ENCODE results near the gene GRIK4. TPM values are rescaled to one million over a fixed set of nuclear protein-coding genes. Genes with fewer than 3 reads are reported as not detected.

Gene GRIK4
- total and polyA plus RNA-seq, 9 of the 15 experiments (the other 6 are each of a cell fraction or from before 2014, with no cell fraction given), result not detected

DNA sequence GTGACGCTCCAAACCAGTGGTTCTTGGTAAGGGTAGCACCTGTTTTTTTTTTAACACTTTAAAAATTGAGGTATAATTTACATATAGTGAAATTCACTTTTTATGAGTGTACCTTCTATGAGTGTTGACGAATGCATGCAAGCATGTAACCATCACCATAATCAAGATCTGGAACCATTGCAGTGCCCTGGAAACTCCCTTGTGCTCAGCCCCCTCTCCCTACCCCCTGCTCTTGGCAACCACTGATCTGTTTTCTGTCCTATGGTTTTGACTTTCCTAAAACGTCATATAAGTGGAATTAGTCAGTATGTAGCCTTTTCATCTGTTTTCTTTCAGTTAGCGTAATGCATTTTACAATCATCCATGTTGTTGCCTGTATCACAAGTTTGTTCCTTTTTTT is 212.2 kb downstream of the GRIK4 start (continued):
- TF ChIP-seq, protein P1, sequence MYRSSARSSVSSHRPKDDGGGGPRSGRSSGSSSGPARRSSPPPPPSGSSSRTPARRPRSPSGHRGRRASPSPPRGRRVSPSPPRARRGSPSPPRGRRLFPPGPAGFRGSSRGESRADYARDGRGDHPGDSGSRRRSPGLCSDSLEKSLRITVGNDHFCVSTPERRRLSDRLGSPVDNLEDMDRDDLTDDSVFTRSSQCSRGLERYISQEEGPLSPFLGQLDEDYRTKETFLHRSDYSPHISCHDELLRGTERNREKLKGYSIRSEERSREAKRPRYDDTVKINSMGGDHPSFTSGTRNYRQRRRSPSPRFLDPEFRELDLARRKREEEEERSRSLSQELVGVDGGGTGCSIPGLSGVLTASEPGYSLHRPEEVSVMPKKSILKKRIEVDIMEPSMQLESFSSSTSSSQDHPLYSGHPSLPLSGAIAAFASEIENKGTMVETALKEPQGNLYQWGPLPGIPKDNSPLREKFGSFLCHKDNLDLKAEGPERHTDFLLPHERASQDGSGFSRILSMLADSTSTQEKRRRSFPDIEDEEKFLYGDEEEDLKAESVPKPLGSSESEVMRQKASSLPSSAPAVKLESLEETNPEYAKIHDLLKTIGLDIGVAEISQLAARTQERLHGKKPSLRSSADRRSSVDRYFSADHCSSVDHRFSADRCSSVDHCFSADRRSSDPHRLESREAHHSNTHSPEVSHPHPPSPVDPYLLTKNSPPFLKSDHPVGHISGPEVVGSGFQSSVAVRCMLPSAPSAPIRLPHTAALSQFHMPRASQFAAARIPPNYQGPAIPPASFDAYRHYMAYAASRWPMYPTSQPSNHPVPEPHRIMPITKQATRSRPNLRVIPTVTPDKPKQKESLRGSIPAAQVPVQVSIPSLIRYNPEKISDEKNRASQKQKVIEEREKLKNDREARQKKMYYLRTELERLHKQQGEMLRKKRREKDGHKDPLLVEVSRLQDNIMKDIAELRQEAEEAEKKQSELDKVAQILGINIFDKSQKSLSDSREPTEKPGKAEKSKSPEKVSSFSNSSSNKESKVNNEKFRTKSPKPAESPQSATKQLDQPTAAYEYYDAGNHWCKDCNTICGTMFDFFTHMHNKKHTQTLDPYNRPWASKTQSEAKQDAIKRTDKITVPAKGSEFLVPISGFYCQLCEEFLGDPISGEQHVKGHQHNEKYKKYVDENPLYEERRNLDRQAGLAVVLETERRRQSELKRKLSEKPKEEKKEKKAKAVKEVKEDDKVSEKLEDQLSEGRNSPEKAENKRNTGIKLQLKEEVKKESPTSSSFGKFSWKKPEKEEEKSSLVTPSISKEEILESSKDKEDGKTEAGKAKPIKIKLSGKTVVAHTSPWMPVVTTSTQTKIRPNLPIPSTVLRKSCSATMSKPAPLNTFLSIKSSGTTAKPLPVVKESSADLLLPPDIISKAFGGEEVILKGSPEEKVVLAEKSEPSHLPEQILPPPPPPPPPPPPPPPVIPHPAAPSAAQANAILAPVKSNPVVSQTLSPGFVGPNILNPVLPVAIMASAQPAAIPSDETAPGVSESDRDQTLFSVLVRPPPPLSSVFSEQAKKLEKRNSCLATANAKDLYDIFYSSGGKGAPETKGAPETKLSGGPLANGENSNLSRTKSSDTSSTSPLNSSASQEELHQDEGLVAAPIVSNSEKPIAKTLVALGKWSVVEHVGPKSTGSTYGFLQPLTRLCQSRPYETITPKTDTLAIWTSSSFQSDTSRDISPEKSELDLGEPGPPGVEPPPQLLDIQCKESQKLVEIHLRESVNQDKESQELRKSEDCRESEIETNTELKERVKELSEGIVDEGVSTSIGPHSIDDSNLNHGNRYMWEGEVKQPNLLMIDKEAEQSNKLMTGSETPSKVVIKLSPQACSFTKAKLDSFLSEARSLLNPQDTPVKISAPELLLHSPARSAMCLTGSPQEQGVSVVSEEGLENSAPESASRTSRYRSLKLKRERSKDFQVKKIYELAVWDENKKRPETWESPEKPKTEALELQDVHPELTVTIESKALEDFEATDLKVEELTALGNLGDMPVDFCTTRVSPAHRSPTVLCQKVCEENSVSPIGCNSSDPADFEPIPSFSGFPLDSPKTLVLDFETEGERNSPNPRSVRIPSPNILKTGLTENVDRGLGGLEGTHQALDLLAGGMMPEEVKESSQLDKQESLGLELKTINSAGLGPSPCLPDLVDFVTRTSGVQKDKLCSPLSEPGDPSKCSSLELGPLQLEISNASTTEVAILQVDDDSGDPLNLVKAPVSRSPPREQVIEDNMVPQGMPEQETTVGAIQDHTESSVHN (IDR thresholded peaks at IDR 0.05; ENCODE audit: borderline replicate concordance in 1 of 2, low read depth in 1 of 2), result no peak

- no TSS peak for BruUV-seq (replicated peaks)
- ChIA-PET POLR2A (no interaction called here), CTCF (ENCODE audit: low intra/inter-chr PET ratio) (no interaction called here)
- no peak for ATAC-seq
- Histone ChIP-seq H3K4me2 (ENCODE audit: insufficient read depth, low read length) (no peak overlapping the region), H2AFZ (ENCODE audit: low read depth, low read length) (no peak overlapping the region), H3K79me2 (ENCODE audit: control insufficient read depth, insufficient read depth, low read length) (no peaks in the 10 kb centered on the region), H3K9me3 (replicated peaks; ENCODE audit: control insufficient read depth, insufficient read depth, low read depth, low read length) (no peaks in the 10 kb centered on the region), H3K27me3 (ENCODE audit: control insufficient read depth in 2 of 2, insufficient read depth in 2 of 2, low read length in 2 of 2) (no peaks in the 10 kb centered on the region), H3K36me3 (ENCODE audit: control insufficient read depth, insufficient read depth, low read length) (no peaks in the 10 kb centered on the region), H4K20me1 (replicated peaks; ENCODE audit: control insufficient read depth, insufficient read depth, low read length) (no peaks in the 10 kb centered on the region), H3K9me1 (ENCODE audit: control insufficient read depth, insufficient read depth, low read length) (no peaks in the 10 kb centered on the region), H3K4me1 (replicated peaks in 1 of 2; ENCODE audit: control insufficient read depth in 2 of 2, insufficient read depth in 2 of 2, low read length in 2 of 2) (no peaks in the 10 kb centered on the region), H3K9ac (ENCODE audit: insufficient read depth in 1 of 2, low read depth in 2 of 2, low read length in 2 of 2) (no peak overlapping the region), H3K4me3 (no peak overlapping the region), H3K27ac (ENCODE audit: extremely low read depth, low read depth, low read length) (no peak overlapping the region)
- in situ Hi-C loops (cut with MboI) (no loop called here), intact Hi-C loops (cut with micrococcal nuclease) (no loop called here)
- DNase-seq (ENCODE audit: extremely low read depth in 1 of 4, low spot score in 3 of 4), result no peak
- no peak for FAIRE-seq
- TF ChIP-seq, protein P2, sequence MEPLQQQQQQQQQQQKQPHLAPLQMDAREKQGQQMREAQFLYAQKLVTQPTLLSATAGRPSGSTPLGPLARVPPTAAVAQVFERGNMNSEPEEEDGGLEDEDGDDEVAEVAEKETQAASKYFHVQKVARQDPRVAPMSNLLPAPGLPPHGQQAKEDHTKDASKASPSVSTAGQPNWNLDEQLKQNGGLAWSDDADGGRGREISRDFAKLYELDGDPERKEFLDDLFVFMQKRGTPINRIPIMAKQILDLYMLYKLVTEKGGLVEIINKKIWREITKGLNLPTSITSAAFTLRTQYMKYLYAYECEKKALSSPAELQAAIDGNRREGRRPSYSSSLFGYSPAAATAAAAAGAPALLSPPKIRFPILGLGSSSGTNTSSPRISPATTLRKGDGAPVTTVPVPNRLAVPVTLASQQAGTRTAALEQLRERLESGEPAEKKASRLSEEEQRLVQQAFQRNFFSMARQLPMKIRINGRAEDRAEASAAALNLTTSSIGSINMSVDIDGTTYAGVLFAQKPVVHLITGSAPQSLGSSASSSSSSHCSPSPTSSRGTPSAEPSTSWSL (CRISPR knock-in tag; IDR thresholded peaks at IDR 0.05; ENCODE audit: borderline replicate concordance), result no peak
- TF ChIP-seq MAX (CRISPR knock-in tag; IDR thresholded peaks at IDR 0.05), result no peak
- TF ChIP-seq ZNF551 (CRISPR knock-in tag; IDR thresholded peaks at IDR 0.05), result no peak
- TF ChIP-seq BRF1 (IDR thresholded peaks at IDR 0.05; ENCODE audit: borderline replicate concordance, extremely low read depth, insufficient read length), result no peak
- TF ChIP-seq, protein P3, sequence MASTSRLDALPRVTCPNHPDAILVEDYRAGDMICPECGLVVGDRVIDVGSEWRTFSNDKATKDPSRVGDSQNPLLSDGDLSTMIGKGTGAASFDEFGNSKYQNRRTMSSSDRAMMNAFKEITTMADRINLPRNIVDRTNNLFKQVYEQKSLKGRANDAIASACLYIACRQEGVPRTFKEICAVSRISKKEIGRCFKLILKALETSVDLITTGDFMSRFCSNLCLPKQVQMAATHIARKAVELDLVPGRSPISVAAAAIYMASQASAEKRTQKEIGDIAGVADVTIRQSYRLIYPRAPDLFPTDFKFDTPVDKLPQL (IDR thresholded peaks at IDR 0.05; ENCODE audit: extremely low read depth, insufficient read length), result no peak
- TF ChIP-seq STAG1 (CRISPR knock-in tag; IDR thresholded peaks at IDR 0.05; ENCODE audit: borderline replicate concordance), result no peak
- TF ChIP-seq DEAF1 (CRISPR knock-in tag; IDR thresholded peaks at IDR 0.05), result no peak
These were observed 216.2 kb downstream of the GRIK4 start for GRCh38 chr11:120727752-120728151.

Data from K562 (cell line).